Muscle layer of duodenum (tissue), 2 donors: ENCODE data around the gene GATA5.
"Not testable (repeated sequence)": the region's sequence is repeated elsewhere in the genome, so short reads cannot be mapped to it uniquely, and the experiment has no call there.

Source experiments
- H3K27ac ChIP-seq: one replicate; pipeline ENCODE4 v1.7.0; 2013; ENCODE audit warnings: mild to moderate bottlenecking, low read length
- H3K27me3 ChIP-seq: one replicate; pipeline ENCODE4 v1.7.0; 2013; ENCODE audit warnings: low read depth, mild to moderate bottlenecking, control low read depth, low read length
- H3K36me3 ChIP-seq, 2 donors: one replicate each; pipeline ENCODE4 v1.7.0; 2013; ENCODE audit warnings: low read length in 2 of 2, control low read depth in 1 of 2, mild to moderate bottlenecking in 1 of 2; ENCODE audit not compliant: insufficient read depth in 2 of 2, control insufficient read depth in 1 of 2
- H3K4me1 ChIP-seq, 2 donors: one replicate each; pipeline ENCODE4 v1.7.0; 2013; ENCODE audit warnings: low read length in 2 of 2, mild to moderate bottlenecking in 2 of 2, control low read depth in 1 of 2, moderate library complexity in 1 of 2; ENCODE audit not compliant: insufficient read depth in 2 of 2, control insufficient read depth in 1 of 2
- H3K4me3 ChIP-seq, 2 donors: one replicate each; pipeline ENCODE4 v1.7.0; 2013; ENCODE audit warnings: low read length in 2 of 2, low read depth in 1 of 2, mild to moderate bottlenecking in 1 of 2
- H3K9me3 ChIP-seq, 2 donors: one replicate each; pipeline ENCODE4 v1.7.0; 2013; ENCODE audit warnings: low read length in 2 of 2, control low read depth in 1 of 2, mild to moderate bottlenecking in 1 of 2; ENCODE audit not compliant: control insufficient read depth in 1 of 2
- donor health status: healthy.

The GATA5 gene

GRCh38 chr20:62493886-62494285 is 18.1 kb upstream of the GATA5 start:
- H3K36me3 ChIP-seq = no peaks in the 10 kb centered on the region
- H3K4me1 ChIP-seq = peaks cover 0 to 20% of the 10 kb centered on the region in 2 donors
- H3K4me3 ChIP-seq = no peak overlapping the region
- H3K9me3 ChIP-seq = no peaks in the 10 kb centered on the region
- no peaks in the 10 kb centered on the region for H3K27me3 ChIP-seq
- H3K27ac ChIP-seq = no peak overlapping the region

DNA sequence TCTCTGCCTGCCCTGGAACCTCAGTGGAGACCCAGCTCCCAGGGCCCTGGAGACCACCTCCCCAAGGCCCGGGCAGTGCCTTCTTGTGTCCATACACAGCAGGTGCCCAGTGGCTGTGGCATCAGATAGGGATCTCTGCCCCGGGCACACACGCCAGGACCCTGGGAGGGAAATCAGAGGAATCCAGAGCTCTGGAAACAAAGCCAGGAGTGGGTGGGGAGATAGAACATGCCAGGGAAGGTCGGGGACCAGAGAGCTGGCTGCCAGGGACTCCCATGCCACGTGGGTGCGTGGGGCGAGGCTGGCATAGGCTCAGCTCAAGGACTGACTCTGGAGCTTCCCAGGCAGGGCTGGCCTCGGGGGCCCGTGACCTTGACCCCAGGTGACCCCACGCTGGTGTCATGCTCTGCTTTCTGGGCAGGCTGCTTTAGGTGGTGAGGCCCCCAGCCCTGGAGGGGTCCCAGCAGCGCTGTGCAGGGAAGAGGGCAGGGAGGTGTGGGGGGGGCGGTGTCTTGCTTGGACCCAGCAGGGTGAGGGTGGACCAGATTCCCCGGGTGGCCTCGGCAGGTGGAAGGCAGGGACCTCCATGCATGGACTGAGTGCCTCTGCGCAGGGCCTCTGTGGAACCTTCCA is 17.6 kb upstream of the GATA5 start:
- H3K4me1 ChIP-seq = peaks cover 0 to 20% of the 10 kb centered on the region in 2 donors

DNA sequence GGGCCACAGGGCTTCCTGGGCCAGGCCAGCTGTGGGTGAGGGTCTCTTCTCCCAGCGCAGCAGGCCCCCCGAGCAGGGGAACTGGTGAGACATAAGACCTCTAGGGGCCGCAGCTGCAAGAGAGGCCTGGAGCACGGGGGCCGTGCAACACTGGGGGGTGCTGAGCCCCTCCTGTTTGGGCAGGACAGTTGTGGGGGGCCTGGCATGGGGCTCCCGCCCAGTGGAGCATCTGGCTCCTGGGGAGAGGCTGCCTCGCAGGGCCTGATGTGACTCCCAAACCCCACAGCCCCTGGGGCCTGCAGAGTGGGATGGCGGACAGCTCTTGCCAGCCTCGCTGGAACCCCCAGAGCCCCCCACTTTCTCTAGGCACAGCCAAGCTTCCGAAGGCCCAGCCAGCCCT is 16.9 kb upstream of the GATA5 start:
- no peaks in the 10 kb centered on the region for H3K27me3 ChIP-seq
- H3K4me3 ChIP-seq = no peak overlapping the region
- H3K9me3 ChIP-seq = no peaks in the 10 kb centered on the region
- H3K4me1 ChIP-seq = peaks cover 0 to 20% of the 10 kb centered on the region in 2 donors
- H3K27ac ChIP-seq = no peak overlapping the region
- H3K36me3 ChIP-seq = no peaks in the 10 kb centered on the region

More for the DNA sequence above, 17.6 kb upstream of the GATA5 start:
- Histone ChIP-seq H3K36me3 (no peaks in the 10 kb centered on the region), H3K9me3 (no peaks in the 10 kb centered on the region), H3K4me3 (no peak overlapping the region), H3K27me3 (no peaks in the 10 kb centered on the region), H3K27ac (no peak overlapping the region)

DNA sequence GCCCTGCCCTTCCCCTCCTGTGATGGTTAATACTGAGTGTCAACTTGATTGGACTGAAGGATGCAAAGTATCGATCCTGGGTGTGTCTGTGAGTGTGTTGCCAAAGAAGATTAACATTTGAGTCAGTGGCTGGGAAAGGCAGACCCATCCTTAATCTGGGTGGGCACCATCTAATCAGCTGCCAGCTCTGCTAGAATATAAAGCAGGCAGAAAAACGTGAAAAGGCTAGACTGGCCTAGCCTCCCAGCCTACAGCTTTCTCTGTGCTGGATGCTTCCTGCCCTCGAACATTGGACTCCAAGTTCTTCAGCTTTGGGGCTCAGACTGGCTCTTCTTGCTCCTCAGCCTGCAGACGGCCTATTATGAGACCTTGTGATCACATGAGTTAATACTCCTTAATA is 15.0 kb upstream of the GATA5 start:
- not testable (repeated sequence) for H3K27ac ChIP-seq, H3K9me3 ChIP-seq
- H3K4me1 ChIP-seq = peaks cover 0 to 16% of the 10 kb centered on the region in 2 donors

DNA sequence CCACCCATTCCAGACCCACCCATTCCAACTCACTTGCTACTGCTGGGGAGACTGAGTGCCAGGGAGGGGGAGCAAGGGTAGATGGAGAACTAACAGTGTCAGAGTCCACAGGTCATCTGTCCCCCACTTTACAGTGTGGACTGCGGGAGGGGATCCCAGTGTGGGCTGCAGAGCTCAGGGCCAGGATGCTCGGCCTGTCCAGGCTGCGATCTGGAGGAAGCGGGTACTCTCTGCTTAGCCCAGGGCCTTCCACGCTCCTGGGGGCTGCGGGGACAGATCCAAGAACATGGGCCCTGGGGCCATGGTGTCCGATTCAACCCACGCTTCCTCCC is 14.1 kb upstream of the GATA5 start:
- Histone ChIP-seq H3K27me3 (peaks cover 7% of the 10 kb centered on the region), H3K4me3 (no peak overlapping the region), H3K36me3 (no peaks in the 10 kb centered on the region), H3K4me1 (peaks cover 0 to 16% of the 10 kb centered on the region in 2 donors), H3K9me3 (no peaks in the 10 kb centered on the region), H3K27ac (no peak overlapping the region)

More for the DNA sequence above, 15.0 kb upstream of the GATA5 start:
- not testable (repeated sequence) for H3K4me3 ChIP-seq, H3K36me3 ChIP-seq, H3K27me3 ChIP-seq

- no peak overlapping the region for H3K27ac ChIP-seq
Measured at GRCh38 chr20:62489186-62489931, 13.6 kb upstream of the GATA5 start.

DNA sequence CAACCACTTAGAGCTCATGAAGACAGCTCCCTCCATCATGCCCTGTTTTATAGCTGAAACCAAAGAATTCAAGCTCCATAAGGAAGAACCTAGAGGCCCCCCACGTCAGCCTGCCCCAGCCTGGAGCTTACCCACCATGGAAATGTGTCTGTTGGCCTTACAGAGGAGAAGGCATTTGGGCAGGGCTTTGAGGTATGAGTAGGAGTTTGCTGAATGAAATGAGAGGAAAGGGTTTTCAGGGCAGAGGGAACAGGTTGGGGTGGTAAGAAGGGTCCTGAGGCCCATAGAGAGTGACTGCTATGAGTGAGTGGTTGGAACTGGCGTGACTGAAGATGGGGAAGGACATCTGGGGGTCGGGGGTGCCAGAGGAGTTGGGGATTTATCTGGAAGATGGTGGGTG is 12.7 kb upstream of the GATA5 start:
- Histone ChIP-seq H3K27ac (no peak overlapping the region), H3K9me3 (no peaks in the 10 kb centered on the region), H3K4me1 (peaks cover 0 to 10% of the 10 kb centered on the region in 2 donors), H3K36me3 (no peaks in the 10 kb centered on the region), H3K4me3 (no peak overlapping the region), H3K27me3 (peaks cover 13% of the 10 kb centered on the region)

More at GRCh38 chr20:62489186-62489931, 13.6 kb upstream of the GATA5 start:
- Histone ChIP-seq H3K9me3 (no peaks in the 10 kb centered on the region), H3K36me3 (no peaks in the 10 kb centered on the region), H3K4me1 (peaks cover 0 to 11% of the 10 kb centered on the region in 2 donors), H3K4me3 (no peak overlapping the region), H3K27me3 (peaks cover 7% of the 10 kb centered on the region)

- Histone ChIP-seq H3K36me3 (no peaks in the 10 kb centered on the region), H3K9me3 (no peaks in the 10 kb centered on the region), H3K27me3 (peaks cover 16% of the 10 kb centered on the region), H3K27ac (no peak overlapping the region), H3K4me1 (peaks cover 0 to 10% of the 10 kb centered on the region in 2 donors), H3K4me3 (no peak overlapping the region)
Measured at GRCh38 chr20:62487561-62488354, 12.0 kb upstream of the GATA5 start.

DNA sequence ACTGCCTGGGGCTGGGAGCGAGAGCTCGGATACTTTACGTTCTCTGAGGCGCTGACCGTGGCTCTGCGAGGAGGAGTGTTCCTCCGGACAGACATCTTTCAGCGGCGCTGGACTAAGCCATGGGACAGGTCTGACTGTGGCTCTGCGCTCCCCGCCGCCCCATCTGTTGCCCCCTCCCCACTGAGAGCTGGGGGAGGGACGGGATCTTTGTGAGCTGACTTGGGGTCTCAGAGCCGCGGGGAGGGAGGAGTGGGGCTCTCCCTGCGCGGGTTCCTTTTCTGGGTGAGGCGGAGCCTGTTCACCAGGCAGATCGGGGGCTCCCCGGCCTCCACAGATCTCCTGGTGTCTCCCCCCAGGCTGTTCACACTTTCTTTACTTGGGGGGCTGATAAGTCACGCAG is 11.3 kb upstream of the GATA5 start:
- Histone ChIP-seq H3K27me3 (peaks cover 19% of the 10 kb centered on the region), H3K9me3 (no peaks in the 10 kb centered on the region), H3K4me3 (no peak overlapping the region), H3K36me3 (no peaks in the 10 kb centered on the region), H3K4me1 (peaks cover 0 to 16% of the 10 kb centered on the region in 2 donors), H3K27ac (no peak overlapping the region)

DNA sequence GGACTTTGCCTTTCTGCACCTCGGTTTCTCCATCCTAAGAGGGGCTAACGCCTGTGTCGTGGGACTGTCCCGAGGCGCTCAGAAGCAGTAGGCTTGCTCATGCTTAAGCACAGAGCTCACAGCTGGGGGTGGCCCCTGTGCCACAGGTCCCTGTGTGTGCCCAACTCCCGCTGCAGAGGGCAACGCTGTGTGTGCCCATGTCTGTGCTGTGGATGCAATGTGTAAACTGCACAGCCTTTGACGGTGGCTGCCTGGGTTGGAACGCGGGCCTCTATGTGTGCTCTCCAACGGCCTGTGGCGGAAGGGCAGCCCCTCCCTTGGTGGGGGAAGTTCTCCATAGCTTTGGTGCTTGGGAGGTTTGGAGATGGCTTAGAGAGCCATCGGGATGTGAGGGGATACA is 10.7 kb upstream of the GATA5 start:
- Histone ChIP-seq H3K4me1 (peaks cover 0 to 17% of the 10 kb centered on the region in 2 donors), H3K36me3 (no peaks in the 10 kb centered on the region), H3K27ac (no peak overlapping the region), H3K27me3 (peaks cover 23% of the 10 kb centered on the region), H3K9me3 (no peaks in the 10 kb centered on the region), H3K4me3 (no peak overlapping the region)

DNA sequence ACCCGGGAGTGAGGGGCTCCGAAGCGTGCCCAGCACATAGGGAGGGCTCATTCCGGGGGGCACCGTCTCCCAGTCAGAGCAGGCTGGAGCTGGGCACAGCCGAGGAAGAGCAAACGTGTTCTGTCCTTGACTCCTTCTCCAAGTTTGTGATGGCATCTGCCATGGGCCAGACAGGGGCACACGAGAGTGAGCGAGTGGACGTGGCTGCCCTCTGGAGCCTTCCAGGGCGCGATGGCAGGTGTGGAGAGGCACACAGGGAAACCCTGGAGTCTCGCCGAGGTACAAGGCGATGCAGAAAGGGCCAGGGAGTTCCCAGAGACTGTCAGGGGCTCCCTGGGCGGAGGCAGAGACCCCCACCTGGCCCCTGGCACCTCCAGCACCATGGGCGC is 9.9 kb upstream of the GATA5 start:
- H3K27ac ChIP-seq = no peak overlapping the region
- H3K9me3 ChIP-seq = no peaks in the 10 kb centered on the region
- peaks cover 23% of the 10 kb centered on the region for H3K27me3 ChIP-seq
- peaks cover 0 to 17% of the 10 kb centered on the region in 2 donors for H3K4me1 ChIP-seq
- no peaks in the 10 kb centered on the region for H3K36me3 ChIP-seq
- no peak overlapping the region for H3K4me3 ChIP-seq
